WTC11 (cell line): ENCODE measurements around the gene SELENOF. TPM values are rescaled to one million over a fixed set of nuclear protein-coding genes. Genes with fewer than 3 reads are reported as not detected.

ENCODE experiments used
- ATAC-seq: fragments of 200-7000 bp; cut with Tn5 transposase; 2 replicates; pipeline ENCODE4 v1.10.0; 2021; ENCODE audit warnings: mild to moderate bottlenecking, moderate library complexity
- CTCF ChIA-PET: fragments of 300-600 bp; sonication (Branson Sonifier 250); formaldehyde crosslinking; loops from one replicate; lab custom pipeline; 2021; ENCODE audit warnings: antibody characterized with exemption; lab: Charles Lee
- POLR2A ChIA-PET: fragments of 350-600 bp; sonication (Branson Sonifier 250); formaldehyde crosslinking; loops from one replicate; lab custom pipeline; 2021; ENCODE audit warnings: antibody characterized with exemption; lab: Charles Lee
- DNase-seq: peaks from one replicate; pipeline ENCODE4 v3.0.0; 2021; ENCODE audit warnings: low spot score
- H3K27ac Mint-ChIP-seq: 2 replicates; pipeline ENCODE4 v1.8.0; 2021; ENCODE audit warnings: mixed read lengths
- H3K27me3 Mint-ChIP-seq: 2 replicates; pipeline ENCODE4 v1.8.0; 2021; ENCODE audit warnings: low read depth, mild to moderate bottlenecking, moderate library complexity, mixed read lengths
- H3K36me3 Mint-ChIP-seq: 2 replicates; pipeline ENCODE4 v1.8.0; 2021; ENCODE audit warnings: mixed read lengths
- H3K4me1 Mint-ChIP-seq: 2 replicates; pipeline ENCODE4 v1.8.0; 2022; ENCODE audit warnings: mixed read lengths
- H3K4me3 Mint-ChIP-seq: 2 replicates; pipeline ENCODE4 v1.8.0; 2021; ENCODE audit warnings: mild to moderate bottlenecking, moderate library complexity, mixed read lengths
- H3K9me3 Mint-ChIP-seq: 2 replicates; pipeline ENCODE4 v1.8.0; 2021; ENCODE audit warnings: mixed read lengths
- CTCF ChIP-seq: fragments of 200-600 bp; IDR thresholded peaks from 2 replicates; pipeline ENCODE4 v1.8.0; 2022; ENCODE audit warnings: antibody characterized with exemption
- GRHL2 ChIP-seq: fragments of 250-450 bp; sonication (Bioruptor Pico); IDR thresholded peaks from 2 replicates; pipeline ENCODE4 v1.8.0; 2022; ENCODE audit warnings: mild to moderate bottlenecking, moderate library complexity; ENCODE audit not compliant: insufficient replicate concordance, severe bottlenecking
- GTF2I ChIP-seq: fragments of 250-450 bp; sonication (Bioruptor Pico); conservative IDR thresholded peaks from 2 replicates; pipeline ENCODE4 v1.4.0; 2021; ENCODE audit warnings: mild to moderate bottlenecking
- HMGA2 ChIP-seq: fragments of 250-450 bp; sonication (Bioruptor Pico); IDR thresholded peaks from 2 replicates; pipeline ENCODE4 v1.4.0; 2021; ENCODE audit warnings: mild to moderate bottlenecking, moderate library complexity
- IRF2 ChIP-seq: sonication (generic); formaldehyde crosslinking; IDR thresholded peaks from 2 replicates; pipeline ENCODE4 v1.8.0; 2022; ENCODE audit warnings: low read depth, missing genetic modification reagents, borderline replicate concordance
- MXD4 ChIP-seq: fragments of 250-450 bp; sonication (Bioruptor Pico); IDR thresholded peaks from 2 replicates; pipeline ENCODE4 v1.8.0; 2021; ENCODE audit warnings: mild to moderate bottlenecking, moderate library complexity, borderline replicate concordance
- OVOL2 ChIP-seq: fragments of 250-450 bp; sonication (Bioruptor Pico); IDR thresholded peaks from 2 replicates; pipeline ENCODE4 v1.9.0; 2021; ENCODE audit warnings: mild to moderate bottlenecking, borderline replicate concordance
- TP53 ChIP-seq: sonication (generic); formaldehyde crosslinking; IDR thresholded peaks from 2 replicates; pipeline ENCODE4 v1.8.1; 2023; ENCODE audit warnings: mild to moderate bottlenecking, missing genetic modification reagents
- ZBTB21 ChIP-seq: sonication (generic); formaldehyde crosslinking; IDR thresholded peaks from 2 replicates; pipeline ENCODE4 v1.8.1; 2023; ENCODE audit warnings: mild to moderate bottlenecking, missing genetic modification reagents, borderline replicate concordance
- ZBTB43 ChIP-seq: sonication (generic); formaldehyde crosslinking; IDR thresholded peaks from 2 replicates; pipeline ENCODE4 v1.8.1; 2023; ENCODE audit warnings: mild to moderate bottlenecking, missing genetic modification reagents
- ZNF416 ChIP-seq: fragments of 250-450 bp; sonication (Bioruptor Pico); IDR thresholded peaks from 2 replicates; pipeline ENCODE4 v1.9.0; 2021; ENCODE audit warnings: mild to moderate bottlenecking, inconsistent platforms
- ZNF532 ChIP-seq: fragments of 250-450 bp; sonication (Bioruptor Pico); IDR thresholded peaks from 2 replicates; pipeline ENCODE4 v1.9.0; 2021; ENCODE audit warnings: mild to moderate bottlenecking, borderline replicate concordance
- total RNA-seq: library from RNA; stranded (reverse); gene quantifications from 3 replicates; pipeline ENCODE4 v1.2.3, GENCODE V29; 2021
- TF ChIP-seq, protein P1 (sequence below): sonication (generic); formaldehyde crosslinking; IDR thresholded peaks from 2 replicates; pipeline ENCODE4 v1.8.0; 2023; ENCODE audit warnings: mild to moderate bottlenecking, missing genetic modification reagents
- TF ChIP-seq, protein P2 (sequence below): sonication (generic); formaldehyde crosslinking; IDR thresholded peaks from 2 replicates; pipeline ENCODE4 v1.8.0; 2023; ENCODE audit warnings: missing genetic modification reagents
- TF ChIP-seq, protein P3 (sequence below): sonication (generic); formaldehyde crosslinking; IDR thresholded peaks from 2 replicates; pipeline ENCODE4 v1.8.0; 2022; ENCODE audit warnings: mild to moderate bottlenecking, missing genetic modification reagents
- TF ChIP-seq, protein P4 (sequence below): sonication (generic); formaldehyde crosslinking; conservative IDR thresholded peaks from 2 replicates; pipeline ENCODE4 v1.8.1; 2023; ENCODE audit warnings: mild to moderate bottlenecking, low read depth, missing genetic modification reagents, moderate library complexity
- TF ChIP-seq, protein P5 (sequence below): sonication (generic); formaldehyde crosslinking; IDR thresholded peaks from 2 replicates; pipeline ENCODE4 v1.8.1; 2023; ENCODE audit warnings: mild to moderate bottlenecking, missing genetic modification reagents, moderate library complexity

The SELENOF gene
- total RNA-seq, 1 experiment from 2014 or later: 156 TPM

- Mint-ChIP-seq H3K36me3 (no peaks in the 10 kb centered on the region), H3K4me1 (peaks cover 17% of the 10 kb centered on the region)
- POLR2A ChIA-PET: interaction anchor here (1.6 kb wide), 1 partner anchor 14 kb away, joined by 3 read pairs; no protein-coding TSS in a partner anchor
- TF ChIP-seq ZBTB43 (CRISPR knock-in tag) (no peak), ZBTB21 (CRISPR knock-in tag) (no peak), CTCF (no peak), TP53 (CRISPR knock-in tag) (no peak), IRF2 (no peak), MXD4 (CRISPR knock-in tag) (no peak), OVOL2 (CRISPR knock-in tag) (no peak), ZNF532 (no peak), GTF2I (CRISPR knock-in tag) (no peak), GRHL2 (CRISPR knock-in tag) (no peak), ZNF416 (CRISPR knock-in tag) (no peak), HMGA2 (CRISPR knock-in tag) (no peak)
- TF ChIP-seq, protein P1, sequence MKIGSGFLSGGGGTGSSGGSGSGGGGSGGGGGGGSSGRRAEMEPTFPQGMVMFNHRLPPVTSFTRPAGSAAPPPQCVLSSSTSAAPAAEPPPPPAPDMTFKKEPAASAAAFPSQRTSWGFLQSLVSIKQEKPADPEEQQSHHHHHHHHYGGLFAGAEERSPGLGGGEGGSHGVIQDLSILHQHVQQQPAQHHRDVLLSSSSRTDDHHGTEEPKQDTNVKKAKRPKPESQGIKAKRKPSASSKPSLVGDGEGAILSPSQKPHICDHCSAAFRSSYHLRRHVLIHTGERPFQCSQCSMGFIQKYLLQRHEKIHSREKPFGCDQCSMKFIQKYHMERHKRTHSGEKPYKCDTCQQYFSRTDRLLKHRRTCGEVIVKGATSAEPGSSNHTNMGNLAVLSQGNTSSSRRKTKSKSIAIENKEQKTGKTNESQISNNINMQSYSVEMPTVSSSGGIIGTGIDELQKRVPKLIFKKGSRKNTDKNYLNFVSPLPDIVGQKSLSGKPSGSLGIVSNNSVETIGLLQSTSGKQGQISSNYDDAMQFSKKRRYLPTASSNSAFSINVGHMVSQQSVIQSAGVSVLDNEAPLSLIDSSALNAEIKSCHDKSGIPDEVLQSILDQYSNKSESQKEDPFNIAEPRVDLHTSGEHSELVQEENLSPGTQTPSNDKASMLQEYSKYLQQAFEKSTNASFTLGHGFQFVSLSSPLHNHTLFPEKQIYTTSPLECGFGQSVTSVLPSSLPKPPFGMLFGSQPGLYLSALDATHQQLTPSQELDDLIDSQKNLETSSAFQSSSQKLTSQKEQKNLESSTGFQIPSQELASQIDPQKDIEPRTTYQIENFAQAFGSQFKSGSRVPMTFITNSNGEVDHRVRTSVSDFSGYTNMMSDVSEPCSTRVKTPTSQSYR: no peak
- TF ChIP-seq, protein P2, sequence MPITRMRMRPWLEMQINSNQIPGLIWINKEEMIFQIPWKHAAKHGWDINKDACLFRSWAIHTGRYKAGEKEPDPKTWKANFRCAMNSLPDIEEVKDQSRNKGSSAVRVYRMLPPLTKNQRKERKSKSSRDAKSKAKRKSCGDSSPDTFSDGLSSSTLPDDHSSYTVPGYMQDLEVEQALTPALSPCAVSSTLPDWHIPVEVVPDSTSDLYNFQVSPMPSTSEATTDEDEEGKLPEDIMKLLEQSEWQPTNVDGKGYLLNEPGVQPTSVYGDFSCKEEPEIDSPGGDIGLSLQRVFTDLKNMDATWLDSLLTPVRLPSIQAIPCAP (CRISPR knock-in tag): no peak
- TF ChIP-seq, protein P3, sequence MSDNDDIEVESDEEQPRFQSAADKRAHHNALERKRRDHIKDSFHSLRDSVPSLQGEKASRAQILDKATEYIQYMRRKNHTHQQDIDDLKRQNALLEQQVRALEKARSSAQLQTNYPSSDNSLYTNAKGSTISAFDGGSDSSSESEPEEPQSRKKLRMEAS (CRISPR knock-in tag): no peak
- TF ChIP-seq, protein P4, sequence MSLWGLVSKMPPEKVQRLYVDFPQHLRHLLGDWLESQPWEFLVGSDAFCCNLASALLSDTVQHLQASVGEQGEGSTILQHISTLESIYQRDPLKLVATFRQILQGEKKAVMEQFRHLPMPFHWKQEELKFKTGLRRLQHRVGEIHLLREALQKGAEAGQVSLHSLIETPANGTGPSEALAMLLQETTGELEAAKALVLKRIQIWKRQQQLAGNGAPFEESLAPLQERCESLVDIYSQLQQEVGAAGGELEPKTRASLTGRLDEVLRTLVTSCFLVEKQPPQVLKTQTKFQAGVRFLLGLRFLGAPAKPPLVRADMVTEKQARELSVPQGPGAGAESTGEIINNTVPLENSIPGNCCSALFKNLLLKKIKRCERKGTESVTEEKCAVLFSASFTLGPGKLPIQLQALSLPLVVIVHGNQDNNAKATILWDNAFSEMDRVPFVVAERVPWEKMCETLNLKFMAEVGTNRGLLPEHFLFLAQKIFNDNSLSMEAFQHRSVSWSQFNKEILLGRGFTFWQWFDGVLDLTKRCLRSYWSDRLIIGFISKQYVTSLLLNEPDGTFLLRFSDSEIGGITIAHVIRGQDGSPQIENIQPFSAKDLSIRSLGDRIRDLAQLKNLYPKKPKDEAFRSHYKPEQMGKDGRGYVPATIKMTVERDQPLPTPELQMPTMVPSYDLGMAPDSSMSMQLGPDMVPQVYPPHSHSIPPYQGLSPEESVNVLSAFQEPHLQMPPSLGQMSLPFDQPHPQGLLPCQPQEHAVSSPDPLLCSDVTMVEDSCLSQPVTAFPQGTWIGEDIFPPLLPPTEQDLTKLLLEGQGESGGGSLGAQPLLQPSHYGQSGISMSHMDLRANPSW (CRISPR knock-in tag): no peak
- TF ChIP-seq, protein P5, sequence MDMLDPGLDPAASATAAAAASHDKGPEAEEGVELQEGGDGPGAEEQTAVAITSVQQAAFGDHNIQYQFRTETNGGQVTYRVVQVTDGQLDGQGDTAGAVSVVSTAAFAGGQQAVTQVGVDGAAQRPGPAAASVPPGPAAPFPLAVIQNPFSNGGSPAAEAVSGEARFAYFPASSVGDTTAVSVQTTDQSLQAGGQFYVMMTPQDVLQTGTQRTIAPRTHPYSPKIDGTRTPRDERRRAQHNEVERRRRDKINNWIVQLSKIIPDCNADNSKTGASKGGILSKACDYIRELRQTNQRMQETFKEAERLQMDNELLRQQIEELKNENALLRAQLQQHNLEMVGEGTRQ (CRISPR knock-in tag): no peak
- TF ChIP-seq, all 79 proteins: peak for 0
- DNase-seq (no peak), ATAC-seq (no peak)
- Mint-ChIP-seq H3K27ac (no peak overlapping the region), H3K4me3 (no peak overlapping the region), H3K27me3 (no peaks in the 10 kb centered on the region), H3K9me3 (no peaks in the 10 kb centered on the region)
- CTCF ChIA-PET: interaction anchor here (1.2 kb wide), 1 partner anchor 8 kb away, joined by 3 read pairs; no protein-coding TSS in a partner anchor
Measured at GRCh38 chr1:86825319-86825718, 88.6 kb downstream of the SELENOF start.
